Hematopoietic multipotent progenitor cell treated with erythropoietin and hydrocortisone succinate and interleukin-3 and kit ligand, for 17 days (in vitro differentiated cells): ENCODE data around the gene SNAP23.

Source experiments
- DNase-seq: peaks from one replicate; pipeline ENCODE4 v3.0.0-alpha.2; 2015; ENCODE audit warnings: low spot score

Gene SNAP23

GRCh38 chr15:42495361-42496212 is at the start of gene SNAP23:
TSS of gene SNAP23 (plus strand) at chr15:42495634. CDS start at chr15:42511847, 16,213 bp downstream.
- peak; percentile 91 for DNase-seq

- no peak for DNase-seq
Measured at GRCh38 chr15:42447599-42447998, 47.8 kb upstream of the SNAP23 start.

GRCh38 chr15:42448281-42448680 is 47.2 kb upstream of the SNAP23 start:
- no peak for DNase-seq

- no peak for DNase-seq
Measured at GRCh38 chr15:42449770-42450424, 45.5 kb upstream of the SNAP23 start.

GRCh38 chr15:42450425-42450790 is 45.0 kb upstream of the SNAP23 start:
- DNase-seq = no peak

- DNase-seq = no peak
Measured at GRCh38 chr15:42453826-42454225, 41.6 kb upstream of the SNAP23 start.

GRCh38 chr15:42456531-42456930 is 38.9 kb upstream of the SNAP23 start:
- DNase-seq = no peak

GRCh38 chr15:42456971-42457370 is 38.5 kb upstream of the SNAP23 start:
- no peak for DNase-seq

- DNase-seq = no peak
Measured at GRCh38 chr15:42457445-42458442, 37.7 kb upstream of the SNAP23 start.

- no peak for DNase-seq
Measured at GRCh38 chr15:42461261-42461660, 34.2 kb upstream of the SNAP23 start.

GRCh38 chr15:42465520-42466259 is 29.7 kb upstream of the SNAP23 start:
- no peak for DNase-seq

- no peak for DNase-seq
Measured at GRCh38 chr15:42471002-42471401, 24.4 kb upstream of the SNAP23 start.

GRCh38 chr15:42474827-42475226 is 20.6 kb upstream of the SNAP23 start:
- no peak for DNase-seq

- DNase-seq = no peak
Measured at GRCh38 chr15:42482701-42483100, 12.7 kb upstream of the SNAP23 start.

GRCh38 chr15:42483677-42484076 is 11.8 kb upstream of the SNAP23 start:
- no peak for DNase-seq

- peak; percentile 52 for DNase-seq
Measured at GRCh38 chr15:42490291-42490670, 5.2 kb upstream of the SNAP23 start.

- peak; percentile 90 for DNase-seq
Measured at GRCh38 chr15:42490671-42491538, 4.5 kb upstream of the SNAP23 start, which contains the start of gene ZNF106. TSS of gene ZNF106 (minus strand) at chr15:42491141. CDS start at chr15:42472289, 18,852 bp downstream.

GRCh38 chr15:42491539-42492225 is 3.8 kb upstream of the SNAP23 start:
- no peak for DNase-seq

- DNase-seq = no peak
Measured at GRCh38 chr15:42493679-42494078, 1.8 kb upstream of the SNAP23 start.

GRCh38 chr15:42494998-42495360 is 455 bp upstream of the SNAP23 start:
- peak; percentile 70 for DNase-seq
